ENCODE measurements around the gene IRF9. TPM values are rescaled to one million over a fixed set of nuclear protein-coding genes. Genes with fewer than 3 reads are reported as not detected.

The IRF9 gene
- 25.1 TPM for total RNA-seq

- ATAC-seq, result peak; percentile 90
- DNase-seq (ENCODE audit: low spot score), result peak; percentile 98
These were observed at the start of gene IRF9 for GRCh38 chr14:24160850-24161804. IRF9 (plus strand) TSS chr14:24161265; CDS start chr14:24162145, 880 bp downstream.

GRCh38 chr14:24113379-24113800, 47.7 kb upstream of the IRF9 start:
- ATAC-seq (no peak), DNase-seq (ENCODE audit: low spot score) (no peak)

- ATAC-seq (peak; percentile 63), DNase-seq (ENCODE audit: low spot score) (peak; percentile 98)
These were observed 47.1 kb upstream of the IRF9 start for GRCh38 chr14:24113801-24114531.

DNA sequence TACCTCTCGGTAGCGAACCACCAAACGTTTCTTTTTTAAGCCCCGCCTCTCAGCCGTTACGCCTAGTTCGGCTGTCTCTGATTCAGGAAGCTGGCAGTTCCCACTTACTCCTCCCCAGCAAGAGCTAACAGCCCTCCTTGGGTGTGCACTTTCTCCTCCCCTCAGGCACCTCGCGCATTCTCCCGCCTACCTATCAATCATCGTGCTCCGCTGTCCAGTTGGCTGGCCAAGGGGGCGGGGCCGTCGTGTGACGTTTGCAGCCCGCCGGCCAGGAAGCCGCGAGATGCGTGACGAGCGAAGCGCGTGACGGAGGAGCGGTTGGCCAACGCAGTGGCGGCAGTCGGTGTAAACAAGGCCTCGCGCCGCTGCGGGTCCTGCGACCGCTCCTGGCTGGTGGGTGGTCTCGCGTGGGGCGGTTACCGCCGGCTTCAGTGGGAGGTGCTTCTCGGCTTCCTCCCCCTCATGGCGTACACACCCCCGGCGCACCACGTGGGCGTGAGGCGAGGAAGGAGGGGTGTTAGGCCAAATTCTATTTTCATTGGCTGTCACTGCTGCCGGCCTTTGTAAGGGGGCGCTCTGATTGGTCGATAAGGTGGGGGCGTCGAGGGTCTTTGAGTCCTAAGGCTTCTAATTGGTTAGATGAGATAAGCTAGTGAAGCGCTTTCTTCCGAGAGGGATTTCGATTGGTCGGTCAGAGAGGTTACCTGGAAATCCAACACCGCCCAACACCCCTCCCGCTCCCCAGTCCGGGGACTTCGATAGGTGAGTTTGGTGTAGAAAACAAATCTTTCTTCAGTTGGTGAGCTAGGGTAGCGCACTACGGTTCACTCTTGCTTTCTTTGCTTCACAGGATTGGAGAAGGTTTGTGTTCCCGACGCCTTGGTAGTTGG, 46.3 kb upstream of the IRF9 start, which contains the start of the genes DCAF11 and NRL:
TSS of gene DCAF11 (plus strand) at position 246 of the 890 bp plus-strand sequence. CDS start 818 bp downstream, outside the sequence.
TSS of gene NRL (minus strand) at position 418 of the 890 bp plus-strand sequence. CDS start 32,101 bp downstream, outside the sequence.
- ATAC-seq, result peak; percentile 80

GRCh38 chr14:24115422-24116127, 45.5 kb upstream of the IRF9 start:
- DNase-seq (ENCODE audit: low spot score), result no peak

More for the DNA sequence above, 46.3 kb upstream of the IRF9 start, which contains the start of the genes DCAF11 and NRL:
- peak; percentile 99 for DNase-seq (ENCODE audit: low spot score)

DNA sequence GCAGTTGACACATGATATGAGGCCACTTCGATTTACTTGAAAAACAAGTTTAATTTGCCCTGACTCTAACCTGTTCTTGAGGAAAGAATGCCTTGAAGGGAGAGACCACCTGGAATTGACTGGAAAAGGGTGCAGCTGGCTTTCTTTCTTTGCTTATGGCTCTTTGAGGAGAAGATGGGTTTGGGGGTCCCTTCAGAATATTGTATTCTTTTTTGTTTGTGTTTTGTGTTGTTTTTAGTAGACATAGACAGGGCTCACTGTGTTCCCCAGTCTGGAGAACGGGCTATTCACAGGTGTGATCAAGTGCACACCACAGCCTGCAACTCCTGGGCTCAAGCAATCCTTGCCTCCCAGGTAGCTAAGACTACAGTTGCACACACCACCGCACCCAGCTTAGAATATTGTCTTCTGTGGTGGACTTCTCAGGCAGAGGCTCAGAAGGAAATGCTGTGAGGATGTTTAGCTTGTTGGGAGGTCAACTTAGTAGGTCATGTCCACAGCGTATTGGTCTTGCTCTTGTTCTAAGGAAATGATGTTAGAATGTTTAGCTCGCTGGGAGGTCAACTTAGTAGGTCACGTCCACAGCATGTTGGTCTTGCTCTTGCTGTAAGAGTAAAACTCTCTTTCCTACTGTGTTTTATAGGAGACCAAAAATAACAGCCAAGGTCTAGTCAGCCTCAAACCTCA, 44.8 kb upstream of the IRF9 start:
- DNase-seq (ENCODE audit: low spot score) (no peak), ATAC-seq (no peak)

More at GRCh38 chr14:24115422-24116127, 45.5 kb upstream of the IRF9 start:
- no peak for ATAC-seq

DNA sequence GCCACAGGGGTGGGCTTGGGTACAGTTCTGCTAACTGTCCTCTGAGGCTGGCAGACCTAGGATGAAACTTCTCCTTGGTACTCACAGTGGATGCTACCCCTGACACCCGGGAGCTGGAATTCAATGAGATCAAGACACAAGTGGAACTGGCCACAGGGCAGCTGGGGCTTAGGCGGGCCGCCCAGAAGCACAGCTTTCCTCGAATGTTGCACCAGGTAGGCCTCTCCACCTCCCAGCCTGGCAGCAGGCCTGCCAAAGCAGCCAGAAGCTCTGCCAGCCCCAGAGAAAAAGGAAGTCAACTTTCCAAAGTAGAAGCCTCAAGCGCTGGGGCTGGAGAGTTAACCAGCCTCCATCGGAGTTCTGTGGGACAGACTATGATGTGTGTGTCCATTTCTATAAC, 43.9 kb upstream of the IRF9 start:
- peak; percentile 14 for ATAC-seq
- DNase-seq (ENCODE audit: low spot score), result peak; percentile 83

- ATAC-seq (no peak), DNase-seq (ENCODE audit: low spot score) (no peak)
These were observed 41.4 kb upstream of the IRF9 start for GRCh38 chr14:24119691-24120090.

- DNase-seq (ENCODE audit: low spot score), result no peak
- no peak for ATAC-seq
These were observed 39.9 kb upstream of the IRF9 start for GRCh38 chr14:24121210-24121609.

DNA sequence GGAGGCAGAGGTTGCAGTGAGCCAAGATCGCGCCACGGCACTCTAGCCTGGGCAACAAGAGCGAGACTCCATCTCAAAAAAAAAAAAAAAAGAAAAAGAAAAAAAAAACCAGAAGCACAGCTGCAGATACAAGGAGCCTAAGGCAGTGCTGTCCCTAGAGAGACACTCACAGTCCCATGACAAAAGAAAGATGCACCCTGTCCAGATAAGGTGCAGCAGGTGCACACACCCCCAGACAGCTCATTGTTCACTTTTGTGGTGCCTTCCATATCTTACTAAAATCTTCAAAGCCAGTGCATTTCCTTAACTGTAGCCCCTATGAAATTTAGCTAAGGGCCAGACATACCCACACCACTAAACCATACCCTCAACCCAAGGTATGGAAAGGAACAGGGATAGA, 38.6 kb upstream of the IRF9 start:
- DNase-seq (ENCODE audit: low spot score) (no peak), ATAC-seq (no peak)

DNA sequence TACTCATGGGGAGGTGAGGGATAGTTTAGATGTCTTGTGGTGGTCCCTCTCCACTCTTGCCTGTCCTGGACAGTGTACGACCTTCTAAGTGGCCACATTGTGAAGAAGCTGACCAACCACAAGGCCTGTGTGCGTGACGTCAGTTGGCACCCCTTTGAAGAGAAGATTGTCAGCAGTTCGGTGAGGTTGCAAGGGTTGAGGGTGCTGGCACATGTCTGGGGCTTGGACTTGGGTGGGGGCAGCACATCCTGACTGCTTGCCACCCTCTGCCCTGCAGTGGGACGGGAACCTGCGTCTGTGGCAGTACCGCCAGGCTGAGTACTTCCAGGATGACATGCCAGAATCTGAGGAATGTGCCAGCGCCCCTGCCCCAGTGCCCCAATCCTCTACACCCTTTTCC, 38.2 kb upstream of the IRF9 start:
- DNase-seq (ENCODE audit: low spot score) (no peak), ATAC-seq (peak; percentile 4)

DNA sequence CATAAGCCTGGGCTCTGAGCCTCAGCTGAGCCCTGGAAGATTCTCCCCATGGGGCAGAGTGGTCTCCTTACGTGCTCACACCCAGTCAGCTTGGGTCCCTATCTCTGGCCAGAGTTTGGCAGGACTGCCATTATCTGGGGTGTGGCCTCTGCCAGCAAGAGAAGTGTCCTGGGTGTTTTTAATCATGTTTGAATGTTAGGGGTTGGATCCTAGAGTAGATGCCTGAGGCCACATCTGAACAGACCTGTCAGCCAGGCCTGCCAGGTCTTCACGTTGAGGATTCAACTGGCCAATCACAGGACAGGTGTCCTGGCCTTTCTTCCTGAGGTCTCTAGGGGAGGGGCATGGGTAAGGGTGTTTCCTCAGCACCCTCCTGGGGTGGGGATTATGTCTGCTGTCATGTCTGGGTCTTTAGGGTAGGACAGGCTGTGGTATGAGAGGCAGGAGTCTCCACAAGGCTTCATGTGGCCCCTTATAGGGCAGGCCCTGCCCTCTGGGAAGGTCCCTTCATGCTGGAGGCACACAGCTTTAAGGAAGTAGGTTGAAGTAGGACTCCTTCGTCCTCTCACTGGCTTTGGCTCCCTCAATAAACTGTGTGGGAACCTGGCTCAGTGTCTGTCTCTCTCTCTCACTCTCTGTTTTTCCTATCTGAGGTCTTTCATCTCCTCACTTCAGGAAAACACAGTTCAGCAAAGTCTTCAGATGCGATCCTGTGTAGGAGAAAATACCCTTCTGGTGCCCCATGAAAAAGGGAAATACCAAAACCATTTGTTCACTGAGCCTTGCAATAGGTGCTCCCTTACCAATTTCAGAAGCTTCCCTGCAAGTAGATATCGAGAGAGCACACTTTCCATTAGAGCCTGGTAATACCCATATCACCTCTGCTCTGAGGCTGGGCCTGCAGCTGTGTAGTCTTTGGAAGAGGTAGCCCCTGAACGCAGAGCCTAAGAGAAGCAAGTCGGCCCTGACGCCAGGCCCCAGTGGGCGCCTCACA, 37.3 kb upstream of the IRF9 start:
- ATAC-seq (peak; percentile 5), DNase-seq (ENCODE audit: low spot score) (no peak)

DNA sequence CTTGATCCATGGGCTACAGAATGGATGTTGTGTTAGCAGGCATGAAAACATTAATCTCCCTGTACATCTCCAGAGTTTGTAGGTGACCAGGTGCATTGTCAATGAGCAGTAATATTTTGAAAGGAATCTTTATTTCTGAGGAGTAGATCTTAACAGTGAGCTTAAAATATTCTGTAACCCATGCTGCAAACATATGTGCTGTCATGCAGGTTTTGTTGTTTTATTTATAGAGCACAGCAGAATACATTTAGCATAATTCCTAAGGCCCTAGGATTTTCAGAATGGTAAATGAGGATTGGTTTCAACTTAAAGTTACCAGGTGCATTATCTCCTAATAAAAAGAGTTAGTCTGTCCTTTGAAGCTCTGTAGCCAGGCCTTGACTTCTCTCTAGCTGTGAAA, 34.1 kb upstream of the IRF9 start:
- DNase-seq (ENCODE audit: low spot score) (no peak), ATAC-seq (no peak)

- DNase-seq (ENCODE audit: low spot score) (no peak), ATAC-seq (no peak)
These were observed 33.4 kb upstream of the IRF9 start for GRCh38 chr14:24127673-24128072.

DNA sequence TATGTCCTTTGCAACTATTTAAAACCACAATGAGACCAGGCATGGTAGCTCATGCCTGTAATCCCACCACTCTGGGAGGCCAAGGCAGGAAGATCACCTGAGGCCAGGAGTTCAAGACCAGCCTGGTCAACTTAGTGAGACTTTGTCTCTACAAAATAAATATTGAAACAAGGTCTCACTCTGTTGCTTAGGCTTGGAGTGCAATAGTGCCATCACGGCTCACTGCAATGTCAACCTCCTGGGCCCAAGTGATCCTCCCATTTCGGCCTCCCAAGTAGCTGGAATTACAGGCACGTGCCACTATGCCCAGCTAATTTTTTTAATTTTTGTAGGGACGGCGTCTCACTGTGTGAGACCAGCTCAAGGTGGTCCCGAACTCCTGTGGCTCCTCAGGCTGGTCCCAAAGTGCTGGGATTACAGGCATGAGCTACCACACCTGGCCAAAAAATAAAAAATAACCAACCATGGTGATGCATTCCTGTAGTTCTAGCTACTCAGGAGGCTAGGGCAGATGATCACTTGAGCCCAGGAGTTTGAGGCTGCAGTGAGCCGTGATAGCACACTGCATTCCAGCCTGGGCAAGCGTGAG, 31.6 kb upstream of the IRF9 start:
- ATAC-seq, result no peak
- no peak for DNase-seq (ENCODE audit: low spot score)

DNA sequence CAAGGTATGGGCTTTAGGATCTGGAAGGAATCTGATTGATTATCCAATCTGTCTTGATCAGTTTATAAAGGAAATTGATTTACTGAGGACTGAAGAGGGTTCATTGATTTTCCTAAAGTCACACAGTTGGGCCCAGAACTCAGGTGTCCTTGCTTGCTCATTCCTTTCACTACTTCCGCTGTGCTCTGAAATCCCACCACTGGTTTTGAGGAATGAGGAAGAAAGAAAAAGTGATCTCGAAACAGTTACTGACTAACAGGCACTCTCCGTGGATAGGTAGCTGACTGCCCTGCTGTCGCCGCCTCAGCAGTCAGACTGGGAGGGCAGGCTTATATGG, 30.7 kb upstream of the IRF9 start, which contains the start of gene FITM1:
TSS of gene FITM1 (plus strand) at position 280 of the 337 bp plus-strand sequence. CDS start 905 bp downstream, outside the sequence.
- no peak for ATAC-seq
- DNase-seq (ENCODE audit: low spot score), result no peak

GRCh38 chr14:24130717-24131548, 30.1 kb upstream of the IRF9 start:
- DNase-seq (ENCODE audit: low spot score), result peak; percentile 90
- ATAC-seq, result peak; percentile 70
